ENCODE measurements around the gene SYCE3.

SYCE3 gene

DNA sequence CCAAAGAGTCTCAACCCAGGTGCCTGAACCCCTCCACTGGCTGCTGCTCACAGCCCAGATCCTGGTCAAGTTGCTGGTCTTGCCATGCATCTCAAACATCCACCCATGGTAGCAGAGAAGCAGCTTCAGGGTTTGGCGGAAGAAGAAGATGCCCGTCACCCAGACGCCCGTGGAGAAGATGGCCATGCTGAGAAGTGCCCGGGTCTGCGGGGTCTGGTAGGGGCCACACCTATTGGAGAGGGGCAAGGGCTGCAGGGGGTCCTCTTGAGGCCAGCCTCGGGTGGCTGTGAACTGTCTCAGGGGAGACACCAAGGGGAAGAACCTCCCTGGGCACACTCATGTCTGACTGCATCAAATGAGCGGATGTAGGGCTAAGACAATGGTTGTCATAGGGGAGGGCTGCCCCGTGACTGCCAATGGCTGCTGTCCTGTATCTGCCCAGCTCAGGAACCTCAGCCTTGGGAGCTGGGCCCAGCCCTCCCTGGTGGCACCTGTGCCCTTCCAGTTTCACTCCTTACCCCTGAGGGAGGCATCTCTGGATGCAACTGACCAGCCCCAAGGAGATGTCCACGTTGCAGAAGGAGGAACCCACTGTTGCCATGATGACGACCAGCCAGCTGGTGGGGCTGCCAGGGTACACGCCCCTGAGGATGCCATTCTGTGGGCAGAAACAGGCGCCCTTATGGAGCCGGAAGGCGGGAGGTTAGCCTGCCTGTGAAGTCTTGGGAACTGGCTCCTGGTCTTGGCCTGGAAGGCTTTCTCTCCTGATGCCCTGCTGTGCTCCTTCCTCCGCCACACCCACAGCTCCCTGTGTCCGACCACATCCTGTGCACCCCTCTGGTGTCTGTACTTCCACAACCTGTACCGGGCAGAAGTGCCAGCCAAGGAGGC lies 14.3 kb upstream of the SYCE3 start:
- Histone ChIP-seq H3K4me2 (ENCODE audit: low read length) (no peak overlapping the region), H3K27me3 (ENCODE audit: low read depth, low read length) (no peaks in the 10 kb centered on the region), H4K20me1 (ENCODE audit: insufficient read depth, low read length) (no peaks in the 10 kb centered on the region), H3K79me2 (ENCODE audit: low read length) (peaks cover 11% of the 10 kb centered on the region), H2AFZ (ENCODE audit: low read depth, low read length) (no peak overlapping the region), H3K9ac (ENCODE audit: low read length) (no peak overlapping the region), H3K4me1 (ENCODE audit: low read length) (peaks cover 7% of the 10 kb centered on the region), H3K9me3 (ENCODE audit: insufficient read depth, low read length) (no peaks in the 10 kb centered on the region), H3K27ac (ENCODE audit: low read length) (no peak overlapping the region), H3K4me3 (ENCODE audit: low read length) (no peak overlapping the region), H3K36me3 (replicated peaks; ENCODE audit: low read depth, low read length) (no peaks in the 10 kb centered on the region)
- TF ChIP-seq, protein P1, sequence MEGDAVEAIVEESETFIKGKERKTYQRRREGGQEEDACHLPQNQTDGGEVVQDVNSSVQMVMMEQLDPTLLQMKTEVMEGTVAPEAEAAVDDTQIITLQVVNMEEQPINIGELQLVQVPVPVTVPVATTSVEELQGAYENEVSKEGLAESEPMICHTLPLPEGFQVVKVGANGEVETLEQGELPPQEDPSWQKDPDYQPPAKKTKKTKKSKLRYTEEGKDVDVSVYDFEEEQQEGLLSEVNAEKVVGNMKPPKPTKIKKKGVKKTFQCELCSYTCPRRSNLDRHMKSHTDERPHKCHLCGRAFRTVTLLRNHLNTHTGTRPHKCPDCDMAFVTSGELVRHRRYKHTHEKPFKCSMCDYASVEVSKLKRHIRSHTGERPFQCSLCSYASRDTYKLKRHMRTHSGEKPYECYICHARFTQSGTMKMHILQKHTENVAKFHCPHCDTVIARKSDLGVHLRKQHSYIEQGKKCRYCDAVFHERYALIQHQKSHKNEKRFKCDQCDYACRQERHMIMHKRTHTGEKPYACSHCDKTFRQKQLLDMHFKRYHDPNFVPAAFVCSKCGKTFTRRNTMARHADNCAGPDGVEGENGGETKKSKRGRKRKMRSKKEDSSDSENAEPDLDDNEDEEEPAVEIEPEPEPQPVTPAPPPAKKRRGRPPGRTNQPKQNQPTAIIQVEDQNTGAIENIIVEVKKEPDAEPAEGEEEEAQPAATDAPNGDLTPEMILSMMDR (IDR thresholded peaks at IDR 0.05; ENCODE audit: low read depth, low read length), result no peak
- TF ChIP-seq EZH2phosphoT487 (IDR thresholded peaks at IDR 0.05; ENCODE audit: low read depth), result no peak

DNA sequence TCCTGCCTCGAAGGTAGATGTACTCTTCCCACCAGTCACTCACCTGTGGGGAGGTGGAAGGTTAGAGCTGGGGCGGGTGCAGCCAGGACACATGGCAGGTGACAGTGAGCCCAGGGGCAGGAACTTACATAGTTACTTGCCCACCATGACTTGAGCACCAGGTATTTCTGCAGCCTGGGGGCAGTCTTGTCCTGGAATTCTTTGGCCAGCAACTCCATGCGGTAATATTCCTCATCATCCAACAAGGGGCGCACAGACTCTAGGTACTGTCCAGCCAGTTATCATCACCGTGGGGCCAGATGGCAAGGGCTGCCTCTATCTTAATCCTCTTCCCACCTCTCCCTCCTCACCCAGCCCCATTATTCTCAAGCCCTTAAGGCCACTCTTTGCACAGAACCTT lies 13.4 kb upstream of the SYCE3 start:
- H3K4me2 ChIP-seq (ENCODE audit: low read length), result no peak overlapping the region
- no peaks in the 10 kb centered on the region for H3K4me1 ChIP-seq (ENCODE audit: low read length)
- H2AFZ ChIP-seq (ENCODE audit: low read depth, low read length), result no peak overlapping the region
- H3K27ac ChIP-seq (ENCODE audit: low read length), result no peak overlapping the region
- H4K20me1 ChIP-seq (ENCODE audit: insufficient read depth, low read length), result no peaks in the 10 kb centered on the region
- no peak overlapping the region for H3K4me3 ChIP-seq (ENCODE audit: low read length)
- no peak overlapping the region for H3K9ac ChIP-seq (ENCODE audit: low read length)
- H3K36me3 ChIP-seq (replicated peaks; ENCODE audit: low read depth, low read length), result peaks cover 1% of the 10 kb centered on the region
- no peaks in the 10 kb centered on the region for H3K9me3 ChIP-seq (ENCODE audit: insufficient read depth, low read length)
- H3K27me3 ChIP-seq (ENCODE audit: low read depth, low read length), result no peaks in the 10 kb centered on the region
- TF ChIP-seq EZH2phosphoT487 (IDR thresholded peaks at IDR 0.05; ENCODE audit: low read depth), result no peak
- TF ChIP-seq, protein P1 (IDR thresholded peaks at IDR 0.05; ENCODE audit: low read depth, low read length), result no peak
- H3K79me2 ChIP-seq (ENCODE audit: low read length), result peaks cover 1% of the 10 kb centered on the region

DNA sequence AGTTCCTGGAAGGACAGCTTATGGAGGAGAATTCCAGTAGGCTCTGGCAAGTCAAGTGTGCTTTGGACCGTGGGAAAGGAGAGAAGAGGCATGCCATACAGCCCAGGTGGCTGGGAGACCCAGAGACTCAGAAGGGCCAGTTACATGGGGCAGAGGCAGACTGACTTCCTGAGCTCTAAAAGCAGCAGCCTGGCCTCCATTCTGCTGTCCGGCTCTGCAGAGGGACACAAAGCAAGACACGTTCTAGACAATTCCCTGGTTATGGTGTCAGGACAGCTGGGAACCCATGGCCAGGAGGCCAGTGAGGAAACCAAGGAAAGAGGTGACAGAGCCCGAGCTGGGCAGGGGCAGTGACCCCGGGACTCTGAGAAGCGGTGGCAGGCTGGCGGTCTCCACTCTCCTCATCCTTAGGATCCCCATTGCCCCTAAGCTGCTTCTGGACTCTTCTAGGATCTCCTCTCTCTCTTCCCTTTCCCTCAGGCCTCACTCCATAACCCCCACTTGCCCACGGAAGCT lies 12.8 kb upstream of the SYCE3 start:
- no peak for TF ChIP-seq EZH2phosphoT487 (IDR thresholded peaks at IDR 0.05; ENCODE audit: low read depth)
- TF ChIP-seq, protein P1 (IDR thresholded peaks at IDR 0.05; ENCODE audit: low read depth, low read length), result no peak
- Histone ChIP-seq H3K9ac (ENCODE audit: low read length) (no peak overlapping the region), H3K4me3 (ENCODE audit: low read length) (no peak overlapping the region), H3K4me1 (ENCODE audit: low read length) (no peaks in the 10 kb centered on the region), H3K4me2 (ENCODE audit: low read length) (no peak overlapping the region), H3K9me3 (ENCODE audit: insufficient read depth, low read length) (no peaks in the 10 kb centered on the region), H3K27ac (ENCODE audit: low read length) (no peak overlapping the region), H3K27me3 (ENCODE audit: low read depth, low read length) (no peaks in the 10 kb centered on the region), H3K79me2 (ENCODE audit: low read length) (no peaks in the 10 kb centered on the region), H2AFZ (ENCODE audit: low read depth, low read length) (no peak overlapping the region), H4K20me1 (ENCODE audit: insufficient read depth, low read length) (no peaks in the 10 kb centered on the region), H3K36me3 (replicated peaks; ENCODE audit: low read depth, low read length) (peaks cover 4% of the 10 kb centered on the region)

DNA sequence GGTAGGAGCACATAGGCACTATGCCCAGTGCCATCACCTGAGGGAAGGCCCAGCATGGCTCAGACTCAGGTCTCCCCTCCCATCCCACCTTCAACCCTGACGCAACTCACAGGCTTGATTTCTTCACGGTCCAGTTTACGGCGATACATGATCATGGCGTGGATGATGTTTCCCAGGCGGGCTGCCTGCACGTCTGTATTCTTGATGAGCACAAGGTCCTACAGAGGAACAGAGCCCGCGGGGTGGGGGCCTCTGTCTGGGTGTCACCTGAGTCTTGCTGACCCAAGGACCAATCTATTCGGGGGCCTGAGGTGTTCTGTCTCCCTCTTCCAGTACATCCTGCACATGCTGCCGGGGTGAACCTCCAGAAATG lies 11.7 kb upstream of the SYCE3 start:
- Histone ChIP-seq H3K36me3 (replicated peaks; ENCODE audit: low read depth, low read length) (peaks cover 4% of the 10 kb centered on the region), H4K20me1 (ENCODE audit: insufficient read depth, low read length) (no peaks in the 10 kb centered on the region)

More for the DNA sequence above, 11.7 kb upstream of the SYCE3 start:
- H3K27ac ChIP-seq (ENCODE audit: low read length), result no peak overlapping the region
- H3K4me2 ChIP-seq (ENCODE audit: low read length), result no peak overlapping the region
- H3K9me3 ChIP-seq (ENCODE audit: insufficient read depth, low read length), result no peaks in the 10 kb centered on the region
- no peak overlapping the region for H3K4me3 ChIP-seq (ENCODE audit: low read length)
- H3K4me1 ChIP-seq (ENCODE audit: low read length), result no peaks in the 10 kb centered on the region
- TF ChIP-seq, protein P1 (IDR thresholded peaks at IDR 0.05; ENCODE audit: low read depth, low read length), result no peak
- no peak for TF ChIP-seq EZH2phosphoT487 (IDR thresholded peaks at IDR 0.05; ENCODE audit: low read depth)
- H3K9ac ChIP-seq (ENCODE audit: low read length), result no peak overlapping the region
- H3K27me3 ChIP-seq (ENCODE audit: low read depth, low read length), result no peaks in the 10 kb centered on the region
- no peaks in the 10 kb centered on the region for H3K79me2 ChIP-seq (ENCODE audit: low read length)
- H2AFZ ChIP-seq (ENCODE audit: low read depth, low read length), result no peak overlapping the region

Measured in OCI-LY3 (cell line).